VCaP (cell line): ENCODE measurements around the gene PTPRE.

Source experiments
- H3K27ac ChIP-seq: fragments of 450-650 bp; 2 replicates; pipeline ENCODE4 v1.5.1; 2017
- CTCF ChIP-seq: fragments of 450-650 bp; conservative IDR thresholded peaks from 2 replicates; pipeline ENCODE4 v1.5.1; 2017; ENCODE audit warnings: mild to moderate bottlenecking, moderate library complexity

The PTPRE gene

GRCh38 chr10:127977357-127978009 is 70.6 kb downstream of the PTPRE start:
- TF ChIP-seq CTCF = no peak
- no peak overlapping the region for H3K27ac ChIP-seq

- H3K27ac ChIP-seq = no peak overlapping the region
- no peak for TF ChIP-seq CTCF
Measured at GRCh38 chr10:127978481-127978880, 71.6 kb downstream of the PTPRE start.

GRCh38 chr10:127979045-127979444 is 72.1 kb downstream of the PTPRE start:
- TF ChIP-seq CTCF = no peak

GRCh38 chr10:127979566-127979965 is 72.7 kb downstream of the PTPRE start:
- no peak overlapping the region for H3K27ac ChIP-seq
- TF ChIP-seq CTCF = no peak

More at GRCh38 chr10:127979045-127979444, 72.1 kb downstream of the PTPRE start:
- H3K27ac ChIP-seq = no peak overlapping the region

- H3K27ac ChIP-seq = no peak overlapping the region
- no peak for TF ChIP-seq CTCF
Measured at GRCh38 chr10:127980898-127981297, 74.0 kb downstream of the PTPRE start.

GRCh38 chr10:127982601-127983000 is 75.7 kb downstream of the PTPRE start:
- H3K27ac ChIP-seq = no peak overlapping the region
- no peak for TF ChIP-seq CTCF

- no peak overlapping the region for H3K27ac ChIP-seq
- no peak for TF ChIP-seq CTCF
Measured at GRCh38 chr10:127983344-127984100, 76.6 kb downstream of the PTPRE start.
